ENCODE data around the gene TRMT2A.
A peak's percentile ranks its signal among the peaks of the same experiment; 100 is the strongest.
"Not testable (repeated sequence)": the region's sequence is repeated elsewhere in the genome, so short reads cannot be mapped to it uniquely, and the experiment has no call there.

Gene TRMT2A

GRCh38 chr22:20079745-20080444 lies 37.1 kb downstream of the TRMT2A start, which contains the start of gene DGCR8:
TSS of gene DGCR8 (plus strand) at chr22:20080241. CDS start at chr22:20085964, 5,723 bp downstream.
- 0 out of 22 replicates have a peak, but pooled peaks of 1 of the 11 experiments have one; percentile 23 for TF ChIP-seq Cebpa-rat (IDR thresholded peaks at IDR 0.05)
- Histone ChIP-seq H3K4me1 (peaks cover 49 to 52% (median 50%) of the 10 kb centered on the region in 10 experiments), H3K36me3 (peaks cover 0 to 37% (median 10%) of the 10 kb centered on the region in 11 experiments; a peak in 13 of 22 replicates), H3K27ac (peak within 1 kb of the TSS; percentile 75 to 98 (median 94); a peak in 21 of 22 replicates), H3K4me2 (peak within 1 kb of the TSS; percentile 92 to 100 (median 98)), H3K9me3 (replicated peaks in 1 of 11) (no peaks in the 10 kb centered on the region), H4K20me1 (peaks cover 25 to 44% (median 40%) of the 10 kb centered on the region in 11 experiments; a peak in 21 of 22 replicates), H3K4me3 (peak within 1 kb of the TSS; percentile 74 to 95 (median 81)), H3K27me3 (no peaks in the 10 kb centered on the region), H3K9ac (peak within 1 kb of the TSS; percentile 89 to 99 (median 96))

GRCh38 chr22:20076627-20077172 lies 40.3 kb downstream of the TRMT2A start:
- H3K27me3 ChIP-seq: no peaks in the 10 kb centered on the region
- peaks cover 0 to 7% (median 0%) of the 10 kb centered on the region in 11 experiments; a peak in 6 of 22 replicates for H3K36me3 ChIP-seq
- no peaks in the 10 kb centered on the region for H3K9me3 ChIP-seq (replicated peaks in 1 of 11)
- peaks cover 0 to 13% (median 9%) of the 10 kb centered on the region in 11 experiments; a peak in 15 of 22 replicates for H4K20me1 ChIP-seq
- H3K27ac ChIP-seq: no peak overlapping the region
- H3K9ac ChIP-seq: 0 out of 22 replicates have a peak overlapping the region, but pooled peaks of 1 of the 11 experiments have one; percentile 10
- TF ChIP-seq Cebpa-rat (IDR thresholded peaks at IDR 0.05): no peak
- H3K4me2 ChIP-seq: no peak overlapping the region
- H3K4me1 ChIP-seq: peaks cover 17 to 38% (median 21%) of the 10 kb centered on the region in 10 experiments
- no peak overlapping the region for H3K4me3 ChIP-seq

GRCh38 chr22:20071524-20071972 lies 45.5 kb downstream of the TRMT2A start:
- Histone ChIP-seq H3K4me1 (peaks cover 0 to 29% (median 3%) of the 10 kb centered on the region in 10 experiments; a peak in 7 of 20 replicates), H3K36me3 (no peaks in the 10 kb centered on the region), H3K9ac (no peak overlapping the region), H3K27me3 (no peaks in the 10 kb centered on the region), H3K4me3 (no peak overlapping the region), H3K9me3 (replicated peaks in 1 of 11) (no peaks in the 10 kb centered on the region), H3K4me2 (no peak overlapping the region; a peak in 1 of 22 replicates), H3K27ac (no peak overlapping the region), H4K20me1 (0 out of 22 replicates have a peak, but pooled peaks cover 0 to under 1% (median 0%) of the 10 kb centered on the region in 11 experiments)
- TF ChIP-seq Cebpa-rat (IDR thresholded peaks at IDR 0.05): no peak

GRCh38 chr22:20069331-20070042 lies 47.5 kb downstream of the TRMT2A start:
- Histone ChIP-seq H3K27ac (no peak overlapping the region), H3K4me3 (no peak overlapping the region), H4K20me1 (peaks cover 0 to 9% (median 0%) of the 10 kb centered on the region in 11 experiments; a peak in 1 of 22 replicates), H3K27me3 (no peaks in the 10 kb centered on the region), H3K9me3 (replicated peaks in 1 of 11) (no peaks in the 10 kb centered on the region), H3K9ac (no peak overlapping the region), H3K36me3 (peaks cover 0 to 19% (median 7%) of the 10 kb centered on the region in 11 experiments; a peak in 20 of 22 replicates), H3K4me1 (peaks cover 0 to 29% (median 3%) of the 10 kb centered on the region in 10 experiments; a peak in 7 of 20 replicates), H3K4me2 (peak overlapping the region in 4 of 11 experiments; percentile 11 to 15 (median 15); a peak in 2 of 22 replicates)
- no peak for TF ChIP-seq Cebpa-rat (IDR thresholded peaks at IDR 0.05)

- Histone ChIP-seq H3K9me3 (replicated peaks in 1 of 11) (no peaks in the 10 kb centered on the region), H4K20me1 (peaks cover 0 to 15% (median 0%) of the 10 kb centered on the region in 11 experiments; a peak in 3 of 22 replicates), H3K9ac (no peak overlapping the region), H3K4me1 (peaks cover 0 to 29% (median 5%) of the 10 kb centered on the region in 10 experiments; a peak in 8 of 20 replicates), H3K27me3 (no peaks in the 10 kb centered on the region), H3K4me2 (peak overlapping the region in 3 of 11 experiments; percentile 5 to 15 (median 11); a peak in 2 of 22 replicates), H3K36me3 (peaks cover 3 to 27% (median 16%) of the 10 kb centered on the region in 11 experiments; a peak in 21 of 22 replicates), H3K4me3 (no peak overlapping the region), H3K27ac (no peak overlapping the region)
- no peak for TF ChIP-seq Cebpa-rat (IDR thresholded peaks at IDR 0.05)
Observed at GRCh38 chr22:20068640-20069039, 48.4 kb downstream of the TRMT2A start.

- not testable (repeated sequence) for H3K4me2 ChIP-seq; H3K4me3 ChIP-seq; H3K9ac ChIP-seq; H3K27ac ChIP-seq; H3K27me3 ChIP-seq; H3K9me3 ChIP-seq (replicated peaks in 1 of 11)
- H3K4me1 ChIP-seq: peaks cover 0 to 19% (median 6%) of the 10 kb centered on the region in 10 experiments; a peak in 8 of 20 replicates
- H3K36me3 ChIP-seq: peaks cover 15 to 40% (median 29%) of the 10 kb centered on the region in 11 experiments
- H4K20me1 ChIP-seq: peaks cover 0 to 28% (median 4%) of the 10 kb centered on the region in 11 experiments; a peak in 3 of 22 replicates
Observed at GRCh38 chr22:20067384-20067682, 49.7 kb downstream of the TRMT2A start.

- no peak overlapping the region for H3K9ac ChIP-seq
- H3K27ac ChIP-seq: no peak overlapping the region
- peaks cover 21 to 46% (median 34%) of the 10 kb centered on the region in 11 experiments for H3K36me3 ChIP-seq
- no peaks in the 10 kb centered on the region for H3K9me3 ChIP-seq (replicated peaks in 1 of 11)
- H3K27me3 ChIP-seq: no peaks in the 10 kb centered on the region
- no peak overlapping the region for H3K4me3 ChIP-seq
- TF ChIP-seq Cebpa-rat (IDR thresholded peaks at IDR 0.05): no peak
- H3K4me1 ChIP-seq: peaks cover 0 to 18% (median 4%) of the 10 kb centered on the region in 10 experiments; a peak in 7 of 20 replicates
- H4K20me1 ChIP-seq: peaks cover 0 to 32% (median 4%) of the 10 kb centered on the region in 11 experiments; a peak in 3 of 22 replicates
- H3K4me2 ChIP-seq: no peak overlapping the region
Observed at GRCh38 chr22:20066617-20067383, 50.2 kb downstream of the TRMT2A start.
